ENCODE data around the gene SPDYE2B. TPM values are rescaled to one million over a fixed set of nuclear protein-coding genes. Genes with fewer than 3 reads are reported as not detected.
"Not testable (repeated sequence)": the region's sequence is repeated elsewhere in the genome, so short reads cannot be mapped to it uniquely, and the experiment has no call there.

Gene SPDYE2B
- 1 to 10 TPM in 7 of 10 donors, under 1 TPM in 3; 0.32 to 3.9 (median 1.7) TPM for polyA plus RNA-seq (ENCODE audit: insufficient read length in 10 of 10)
- long read RNA-seq, donor 1, result 0 reads
- long read RNA-seq, donor 2, result 0 reads
- long read RNA-seq, donor 3, result 0 reads
- long read RNA-seq, donor 4, result 0 reads
- long read RNA-seq, donor 5, result 0 reads
- long read RNA-seq, donor 6, result 0 reads
- long read RNA-seq, donor 7, result 0 reads
- long read RNA-seq, donor 8, result 0 reads
- long read RNA-seq, donor 9, result 0 reads

GRCh38 chr7:102649924-102650323 lies at the start of gene SPDYE2B:
Gene SPDYE2B (plus strand): TSS chr7:102650319. CDS start chr7:102652349, 2,030 bp downstream.
- DNase-seq, result not testable (repeated sequence)

- not testable (repeated sequence) for DNase-seq
Observed at GRCh38 chr7:102602317-102602716, 47.8 kb upstream of the SPDYE2B start.

- DNase-seq, result not testable (repeated sequence)
Observed at GRCh38 chr7:102604431-102605145, 45.5 kb upstream of the SPDYE2B start.

GRCh38 chr7:102606848-102607247 lies 43.3 kb upstream of the SPDYE2B start:
- DNase-seq, result not testable (repeated sequence)

- DNase-seq, result not testable (repeated sequence)
Observed at GRCh38 chr7:102609734-102610133, 40.4 kb upstream of the SPDYE2B start.

GRCh38 chr7:102610441-102610840 lies 39.7 kb upstream of the SPDYE2B start:
- DNase-seq, result not testable (repeated sequence)

- DNase-seq, result not testable (repeated sequence)
Observed at GRCh38 chr7:102611013-102611674, 39.0 kb upstream of the SPDYE2B start.

- peak in 2 of 3 donors; percentile 38 to 69 for DNase-seq
Observed at GRCh38 chr7:102611675-102612325, 38.3 kb upstream of the SPDYE2B start.

- not testable (repeated sequence) for DNase-seq
Observed at GRCh38 chr7:102613575-102614345, 36.4 kb upstream of the SPDYE2B start.

- not testable (repeated sequence) for DNase-seq
Observed at GRCh38 chr7:102614346-102614697, 35.8 kb upstream of the SPDYE2B start.

GRCh38 chr7:102614873-102615272 lies 35.2 kb upstream of the SPDYE2B start:
- not testable (repeated sequence) for DNase-seq

- DNase-seq, result not testable (repeated sequence)
Observed at GRCh38 chr7:102615930-102616329, 34.2 kb upstream of the SPDYE2B start.

GRCh38 chr7:102616507-102617125 lies 33.5 kb upstream of the SPDYE2B start, which contains the start of gene RASA4:
Gene RASA4 (minus strand): TSS chr7:102616756. CDS start chr7:102616689, 67 bp downstream.
- DNase-seq, result peak in 2 of 3 donors; percentile 34 to 46

- peak in 1 of 3 donors; percentile 0 for DNase-seq
Observed at GRCh38 chr7:102618122-102618521, 32.0 kb upstream of the SPDYE2B start.

- DNase-seq, result not testable (repeated sequence)
Observed at GRCh38 chr7:102627271-102627904, 22.7 kb upstream of the SPDYE2B start.

- DNase-seq, result not testable (repeated sequence)
Observed at GRCh38 chr7:102630622-102631021, 19.5 kb upstream of the SPDYE2B start.

GRCh38 chr7:102634299-102634698 lies 15.8 kb upstream of the SPDYE2B start:
- DNase-seq, result not testable (repeated sequence)

GRCh38 chr7:102635354-102635753 lies 14.8 kb upstream of the SPDYE2B start:
- DNase-seq, result not testable (repeated sequence)

GRCh38 chr7:102636956-102637355 lies 13.2 kb upstream of the SPDYE2B start:
- DNase-seq, result not testable (repeated sequence)

GRCh38 chr7:102638848-102639247 lies 11.3 kb upstream of the SPDYE2B start:
- peak in 1 of 3 donors; percentile 0 for DNase-seq
